Peyer's patch (tissue), 4 donors: ENCODE results near the gene RAPH1.

ENCODE experiments used
- CTCF ChIP-seq, 6 experiments: fragments of 450-650 bp in 4 of 6; fragments of 200-600 bp in 2 of 6; sonication (generic) in 1 of 6; IDR thresholded peaks; one replicate each; pipeline ENCODE4 v1.5.1; 2017 to 2019; ENCODE audit warnings: antibody characterized with exemption in 6 of 6, mild to moderate bottlenecking in 3 of 6, moderate library complexity in 1 of 6
- POLR2A ChIP-seq, 2 donors: fragments of 450-650 bp; IDR thresholded peaks; one replicate each; pipeline ENCODE4 v1.5.1; 2017; ENCODE audit warnings: antibody characterized with exemption in 2 of 2, mild to moderate bottlenecking in 2 of 2, moderate library complexity in 2 of 2

- no peak for TF ChIP-seq CTCF (IDR thresholded peaks at IDR 0.05)
- no peak for TF ChIP-seq POLR2A (IDR thresholded peaks at IDR 0.05)
Measured at GRCh38 chr2:203532957-203533658, 2.0 kb downstream of the RAPH1 start.
